GM18505 (cell line): ENCODE measurements around the gene GNA15.
"Not testable (repeated sequence)": the region's sequence is repeated elsewhere in the genome, so short reads cannot be mapped to it uniquely, and the experiment has no call there.

Experiments
- ATAC-seq: cut with Tn5 transposase; IDR thresholded peaks from one replicate; pipeline ENCODE4 v1.9.1; 2021; ENCODE audit not compliant: unreplicated experiment
- POLR2A ChIP-seq: IDR thresholded peaks from 4 replicates; pipeline ENCODE4 v1.6.1; 2011; ENCODE audit warnings: borderline replicate concordance; ENCODE audit not compliant: insufficient read depth, insufficient read length; ENCODE audit errors: extremely low read depth

Gene GNA15

DNA sequence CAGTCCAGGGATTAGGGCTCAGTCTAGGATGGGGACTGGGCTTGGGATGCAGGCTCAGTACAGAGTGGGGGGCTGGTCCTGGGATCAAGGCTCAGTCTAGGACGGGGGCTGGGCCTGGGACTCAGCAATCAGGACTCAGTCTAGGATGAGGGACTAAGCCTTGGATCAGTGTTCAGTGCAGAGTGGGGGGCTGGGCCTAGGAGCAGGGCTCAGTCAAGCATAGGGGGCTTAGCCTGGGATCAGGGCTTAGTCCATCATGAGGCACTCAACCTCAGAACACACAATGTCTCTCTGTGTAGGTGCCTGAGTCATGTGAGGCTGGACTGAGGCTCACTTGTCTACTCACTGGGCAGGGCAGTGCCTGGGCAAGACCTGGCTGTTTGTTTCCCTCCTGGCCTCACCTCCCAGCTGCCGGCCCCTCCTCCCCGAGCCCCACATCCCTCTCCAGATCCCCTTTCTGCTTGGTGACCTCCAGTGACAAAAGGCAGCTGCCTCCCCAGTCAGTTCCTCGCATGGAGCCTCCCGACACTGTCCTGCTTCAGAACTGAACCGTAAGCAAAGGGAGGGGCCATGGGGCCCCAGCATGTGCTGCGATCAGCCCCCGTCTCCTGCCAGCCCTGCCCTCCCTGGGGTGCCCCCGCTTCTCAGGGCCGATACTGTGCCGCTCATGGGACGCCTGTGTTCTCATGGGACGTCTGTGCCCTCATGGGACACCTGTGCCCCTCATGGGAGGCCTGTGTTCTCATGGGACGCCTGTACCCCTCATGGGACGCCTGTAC is 36.2 kb downstream of the GNA15 start:
- TF ChIP-seq POLR2A, result no peak
- no peak for ATAC-seq

DNA sequence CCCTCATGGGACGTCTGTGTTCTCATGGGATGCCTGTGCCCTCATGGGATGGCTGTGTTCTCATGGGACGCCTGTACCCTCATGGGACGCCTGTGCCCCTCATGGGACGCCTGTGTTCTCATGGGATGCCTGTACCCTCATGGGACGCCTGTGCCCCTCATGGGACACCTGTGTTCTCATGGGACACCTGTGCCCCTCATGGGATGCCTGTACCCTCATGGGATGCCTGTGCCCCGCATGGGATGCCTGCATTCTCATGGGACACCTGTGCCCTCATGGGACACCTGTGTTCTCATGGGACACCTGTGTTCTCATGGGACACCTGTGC is 36.8 kb downstream of the GNA15 start:
- not testable (repeated sequence) for ATAC-seq

DNA sequence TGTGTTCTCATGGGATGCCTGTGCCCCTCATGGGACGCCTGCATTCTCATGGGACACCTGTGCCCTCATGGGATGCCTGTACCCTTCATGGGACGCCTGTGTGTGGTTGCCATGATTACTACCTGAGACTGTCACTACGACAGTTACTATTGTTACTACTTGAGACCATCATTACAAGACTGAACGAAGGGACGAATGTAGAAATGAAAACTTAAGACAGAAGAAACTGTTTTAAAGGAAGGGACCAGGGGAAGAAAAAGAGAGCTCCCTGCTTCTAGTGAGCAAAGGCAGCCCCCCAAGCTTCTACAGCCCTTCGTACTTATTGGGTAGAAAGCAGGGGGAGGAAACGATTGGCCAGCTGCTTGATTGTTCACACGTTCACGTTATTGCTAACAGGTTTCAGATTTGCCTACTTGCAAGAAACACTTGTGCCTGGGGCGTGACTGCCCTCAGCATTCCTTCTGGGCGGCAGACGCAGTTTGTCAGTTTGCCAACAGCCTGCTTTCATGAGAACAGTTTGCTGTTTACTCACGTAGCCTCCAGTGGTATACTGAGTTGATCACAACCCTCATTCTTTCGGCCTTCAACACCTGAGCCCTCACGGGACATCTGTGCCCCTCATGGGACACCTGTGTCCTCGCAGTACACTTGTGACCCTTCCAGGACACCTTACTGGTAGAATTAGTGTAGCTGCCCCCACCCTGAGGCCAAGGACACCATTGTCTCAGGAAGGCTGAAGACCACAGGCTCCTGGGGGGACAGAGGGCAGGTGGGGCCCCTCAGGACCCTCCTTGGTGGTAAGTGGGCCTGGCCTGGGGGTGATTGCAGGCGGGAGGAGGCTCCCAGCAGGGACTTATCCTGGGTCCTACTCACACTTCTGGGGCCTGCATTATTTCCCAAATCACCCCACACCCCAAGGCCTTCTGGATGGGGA is 40.2 kb downstream of the GNA15 start:
- peak; percentile 31 for TF ChIP-seq POLR2A
- no peak for ATAC-seq

DNA sequence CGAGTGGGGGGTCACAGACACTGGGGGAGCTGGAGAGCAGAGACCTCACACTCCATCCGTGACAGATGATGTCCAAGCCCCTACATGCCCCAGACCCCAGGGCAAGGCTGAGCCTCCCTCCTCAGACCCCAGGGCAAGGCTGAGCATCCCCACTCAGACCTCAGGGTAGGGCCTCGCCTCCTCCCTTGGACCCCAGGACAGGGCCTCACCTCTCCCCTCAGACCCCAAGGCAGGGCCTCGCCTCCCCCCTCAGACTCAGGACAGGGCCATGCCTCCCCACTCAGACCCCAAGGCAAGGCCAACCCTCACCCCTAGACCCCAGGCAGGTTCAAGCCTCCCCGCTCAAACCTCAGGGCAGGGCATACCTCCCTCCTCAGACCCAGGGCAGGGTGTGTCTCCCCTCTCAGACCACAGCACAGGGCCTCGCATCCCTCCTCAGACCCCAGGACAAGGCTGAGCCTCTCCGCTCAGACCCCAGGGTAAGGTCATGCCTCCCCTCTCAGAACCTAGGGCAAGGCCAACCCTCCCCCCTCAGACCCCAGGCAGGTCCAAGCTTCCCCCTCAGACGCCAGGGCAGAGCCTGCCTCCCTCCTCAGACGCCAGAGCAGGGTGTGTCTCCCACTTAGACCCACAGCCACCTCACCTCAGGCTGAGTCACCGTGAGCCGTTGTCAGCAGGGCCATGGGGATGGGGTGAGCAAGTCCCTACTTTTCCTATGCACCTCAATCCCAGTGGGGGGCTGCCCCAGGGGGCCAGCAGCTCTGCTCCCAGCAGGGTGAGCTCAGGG is 41.1 kb downstream of the GNA15 start:
- ATAC-seq, result no peak
- TF ChIP-seq POLR2A, result peak; percentile 38

DNA sequence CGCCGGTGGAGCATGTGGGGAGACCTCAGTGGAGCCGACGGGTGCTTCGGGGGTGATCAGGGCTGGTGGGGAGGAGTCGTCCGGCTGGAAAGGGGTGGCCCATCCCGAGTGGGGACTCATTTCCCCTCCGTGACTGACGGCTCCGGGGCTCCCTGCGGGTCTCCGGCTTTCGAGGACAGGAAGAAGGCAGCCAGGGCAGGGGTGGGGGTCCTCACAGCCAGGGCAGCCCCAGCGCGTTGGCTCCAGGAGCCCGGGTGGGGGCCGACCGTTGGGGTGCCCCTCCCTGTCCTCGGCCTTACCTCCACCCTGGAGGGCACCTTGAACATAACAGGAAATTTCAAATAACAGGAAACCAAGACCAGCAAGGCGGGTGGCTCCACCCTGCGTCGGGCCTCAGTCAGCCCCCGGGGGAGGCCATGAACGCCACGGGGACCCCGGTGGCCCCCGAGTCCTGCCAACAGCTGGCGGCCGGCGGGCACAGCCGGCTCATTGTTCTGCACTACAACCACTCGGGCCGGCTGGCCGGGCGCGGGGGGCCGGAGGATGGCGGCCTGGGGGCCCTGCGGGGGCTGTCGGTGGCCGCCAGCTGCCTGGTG is 42.6 kb downstream of the GNA15 start, which contains the start of gene S1PR4:
Gene S1PR4, plus strand, starts transcription at position 393 of the 596 bp plus-strand sequence. Its CDS starts 24 bp downstream, at position 417.
- peak; percentile 86 for TF ChIP-seq POLR2A
- ATAC-seq, result no peak

DNA sequence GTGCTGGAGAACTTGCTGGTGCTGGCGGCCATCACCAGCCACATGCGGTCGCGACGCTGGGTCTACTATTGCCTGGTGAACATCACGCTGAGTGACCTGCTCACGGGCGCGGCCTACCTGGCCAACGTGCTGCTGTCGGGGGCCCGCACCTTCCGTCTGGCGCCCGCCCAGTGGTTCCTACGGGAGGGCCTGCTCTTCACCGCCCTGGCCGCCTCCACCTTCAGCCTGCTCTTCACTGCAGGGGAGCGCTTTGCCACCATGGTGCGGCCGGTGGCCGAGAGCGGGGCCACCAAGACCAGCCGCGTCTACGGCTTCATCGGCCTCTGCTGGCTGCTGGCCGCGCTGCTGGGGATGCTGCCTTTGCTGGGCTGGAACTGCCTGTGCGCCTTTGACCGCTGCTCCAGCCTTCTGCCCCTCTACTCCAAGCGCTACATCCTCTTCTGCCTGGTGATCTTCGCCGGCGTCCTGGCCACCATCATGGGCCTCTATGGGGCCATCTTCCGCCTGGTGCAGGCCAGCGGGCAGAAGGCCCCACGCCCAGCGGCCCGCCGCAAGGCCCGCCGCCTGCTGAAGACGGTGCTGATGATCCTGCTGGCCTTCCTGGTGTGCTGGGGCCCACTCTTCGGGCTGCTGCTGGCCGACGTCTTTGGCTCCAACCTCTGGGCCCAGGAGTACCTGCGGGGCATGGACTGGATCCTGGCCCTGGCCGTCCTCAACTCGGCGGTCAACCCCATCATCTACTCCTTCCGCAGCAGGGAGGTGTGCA is 43.3 kb downstream of the GNA15 start:
- no peak for ATAC-seq
- TF ChIP-seq POLR2A, result peak; percentile 54

DNA sequence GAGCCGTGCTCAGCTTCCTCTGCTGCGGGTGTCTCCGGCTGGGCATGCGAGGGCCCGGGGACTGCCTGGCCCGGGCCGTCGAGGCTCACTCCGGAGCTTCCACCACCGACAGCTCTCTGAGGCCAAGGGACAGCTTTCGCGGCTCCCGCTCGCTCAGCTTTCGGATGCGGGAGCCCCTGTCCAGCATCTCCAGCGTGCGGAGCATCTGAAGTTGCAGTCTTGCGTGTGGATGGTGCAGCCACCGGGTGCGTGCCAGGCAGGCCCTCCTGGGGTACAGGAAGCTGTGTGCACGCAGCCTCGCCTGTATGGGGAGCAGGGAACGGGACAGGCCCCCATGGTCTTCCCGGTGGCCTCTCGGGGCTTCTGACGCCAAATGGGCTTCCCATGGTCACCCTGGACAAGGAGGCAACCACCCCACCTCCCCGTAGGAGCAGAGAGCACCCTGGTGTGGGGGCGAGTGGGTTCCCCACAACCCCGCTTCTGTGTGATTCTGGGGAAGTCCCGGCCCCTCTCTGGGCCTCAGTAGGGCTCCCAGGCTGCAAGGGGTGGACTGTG is 44.0 kb downstream of the GNA15 start:
- ATAC-seq, result no peak
- TF ChIP-seq POLR2A, result no peak

DNA sequence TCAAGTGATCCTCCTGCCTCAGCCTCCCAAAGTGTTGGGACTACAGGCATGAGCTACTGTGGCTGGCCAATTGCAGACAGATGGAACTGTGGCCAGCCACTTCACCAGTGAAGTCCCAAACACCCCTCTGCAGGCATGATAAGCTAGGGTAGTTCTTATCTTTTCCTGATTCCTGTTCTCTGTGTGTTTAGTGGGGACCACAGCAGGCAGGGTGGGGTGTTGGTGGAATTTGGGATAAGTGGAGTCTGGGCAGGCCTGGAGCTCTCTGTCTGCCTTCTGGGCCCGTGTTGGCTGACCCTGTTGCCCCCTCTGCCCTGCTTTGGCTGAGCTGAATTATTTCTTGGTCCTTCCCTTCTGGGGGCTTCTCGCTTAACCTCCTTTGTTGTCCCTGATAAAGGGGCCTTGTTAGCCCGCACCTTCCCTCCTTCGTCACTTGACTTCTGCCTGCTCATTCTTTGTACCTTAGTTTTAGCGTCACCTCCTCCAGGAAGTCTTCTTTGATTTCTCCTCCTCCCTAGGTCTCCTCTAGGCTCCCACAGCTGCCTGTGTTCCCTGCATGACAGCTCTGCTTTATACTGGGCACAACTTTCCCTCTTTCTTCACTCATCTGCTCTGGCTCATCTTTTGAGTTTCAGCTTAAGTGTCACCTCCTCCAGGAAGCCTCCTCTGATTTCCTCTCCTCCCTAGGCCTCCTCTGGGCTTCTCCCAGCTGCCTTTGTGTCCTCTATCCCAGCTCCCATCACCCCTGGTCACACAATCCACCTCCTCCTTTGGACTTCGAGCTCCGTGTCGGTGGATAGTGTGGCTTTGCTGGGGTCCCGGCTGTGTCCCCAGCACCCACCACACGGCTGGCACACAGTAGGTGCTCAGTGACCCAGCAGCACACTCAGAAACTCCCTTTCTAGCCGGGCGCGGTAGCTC is 48.1 kb downstream of the GNA15 start:
- ATAC-seq, result no peak

DNA sequence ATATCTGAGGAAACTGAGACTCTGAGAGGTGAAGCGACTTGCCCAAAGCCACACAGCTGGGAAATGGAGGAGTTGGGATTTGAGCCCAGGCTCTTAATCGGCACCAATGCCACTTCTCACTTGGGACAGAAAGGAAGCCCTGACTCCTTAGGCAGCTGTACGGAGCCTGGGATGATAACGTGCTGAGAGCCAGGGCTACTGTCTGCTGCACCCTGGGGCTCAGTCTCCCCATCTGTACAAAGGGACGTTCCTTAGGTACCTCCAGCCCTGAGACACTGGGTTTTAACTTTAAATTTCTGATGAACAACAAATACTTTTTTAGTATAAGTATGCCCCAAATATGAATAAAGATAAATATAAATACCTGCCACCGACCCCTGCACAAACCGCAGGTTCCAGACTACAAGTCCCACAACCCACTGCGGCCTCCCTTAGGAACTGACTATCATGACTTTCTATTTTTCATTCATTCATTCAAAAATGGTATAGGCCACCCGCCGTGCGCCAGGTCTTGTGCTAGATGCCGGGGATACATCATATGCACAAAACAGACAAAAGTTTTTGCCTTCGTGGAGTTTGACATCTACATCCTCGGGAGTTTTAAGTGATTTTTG is 49.1 kb downstream of the GNA15 start:
- no peak for ATAC-seq
- no peak for TF ChIP-seq POLR2A

More for the DNA sequence above, 48.1 kb downstream of the GNA15 start:
- no peak for TF ChIP-seq POLR2A

DNA sequence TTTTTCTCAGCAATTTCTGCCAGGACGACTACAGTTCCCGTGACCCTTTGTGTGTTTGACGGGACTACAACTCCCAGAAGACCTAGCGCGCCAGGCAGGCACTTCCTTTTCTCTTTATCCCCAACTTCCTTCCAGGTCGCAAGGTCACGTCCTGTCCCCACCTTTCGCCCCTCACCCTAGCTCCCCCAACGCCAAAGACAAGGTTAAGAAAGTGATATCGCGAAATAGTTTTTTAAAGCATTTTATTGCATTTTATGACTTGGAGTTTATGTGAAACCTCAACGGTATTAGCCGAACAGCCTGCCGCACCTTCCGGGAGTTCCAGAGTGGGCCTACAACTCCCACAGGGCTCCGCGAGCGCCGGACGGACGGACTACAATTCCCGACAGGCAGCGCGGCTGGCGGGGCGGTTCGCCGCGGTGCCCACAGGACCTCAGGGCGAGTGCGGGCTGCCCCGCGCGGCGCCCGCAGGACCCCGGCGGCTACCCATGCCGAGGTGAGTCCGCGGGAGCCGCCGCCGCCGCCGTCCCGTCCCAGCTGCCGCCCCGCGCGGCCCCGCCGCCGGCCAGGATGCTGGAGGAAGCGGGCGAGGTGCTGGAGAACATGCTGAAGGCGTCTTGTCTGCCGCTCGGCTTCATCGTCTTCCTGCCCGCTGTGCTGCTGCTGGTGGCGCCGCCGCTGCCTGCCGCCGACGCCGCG is 49.8 kb downstream of the GNA15 start, which contains the start of gene NCLN:
Gene NCLN, plus strand, starts transcription at position 470 of the 699 bp plus-strand sequence. Its CDS starts 101 bp downstream, at position 571.
- TF ChIP-seq POLR2A, result peak; percentile 60
- peak; percentile 72 for ATAC-seq

DNA sequence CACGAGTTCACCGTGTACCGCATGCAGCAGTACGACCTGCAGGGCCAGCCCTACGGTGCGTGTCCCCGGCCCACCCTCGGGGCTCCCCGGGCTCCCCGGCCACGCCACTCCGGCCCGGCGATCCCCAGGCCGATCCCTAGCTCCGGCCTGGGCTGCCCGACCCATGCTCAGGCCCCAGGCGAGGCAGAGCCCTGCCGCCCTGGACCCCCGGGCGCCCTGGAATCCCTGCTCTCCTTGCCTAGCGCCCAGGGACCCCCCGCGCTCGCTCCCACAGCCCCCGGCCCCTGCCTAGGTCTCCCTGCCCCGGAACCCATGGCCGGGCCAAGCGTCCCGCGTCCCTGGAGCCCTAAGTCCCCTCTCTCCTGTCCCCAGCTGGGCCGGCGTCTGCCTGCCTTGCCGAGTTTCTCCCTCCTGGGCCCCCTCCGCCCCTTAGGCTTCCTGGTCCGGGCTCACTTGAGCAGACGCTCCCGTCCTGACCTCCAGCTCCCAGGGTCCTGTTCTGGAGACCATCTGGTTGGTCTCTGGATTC is 50.4 kb downstream of the GNA15 start:
- ATAC-seq, result peak; percentile 6

More for the DNA sequence above, 50.4 kb downstream of the GNA15 start:
- no peak for TF ChIP-seq POLR2A
